Measurements from ENCODE around the gene MPHOSPH10.
A peak's percentile ranks its signal among the peaks of the same experiment; 100 is the strongest.

DNA sequence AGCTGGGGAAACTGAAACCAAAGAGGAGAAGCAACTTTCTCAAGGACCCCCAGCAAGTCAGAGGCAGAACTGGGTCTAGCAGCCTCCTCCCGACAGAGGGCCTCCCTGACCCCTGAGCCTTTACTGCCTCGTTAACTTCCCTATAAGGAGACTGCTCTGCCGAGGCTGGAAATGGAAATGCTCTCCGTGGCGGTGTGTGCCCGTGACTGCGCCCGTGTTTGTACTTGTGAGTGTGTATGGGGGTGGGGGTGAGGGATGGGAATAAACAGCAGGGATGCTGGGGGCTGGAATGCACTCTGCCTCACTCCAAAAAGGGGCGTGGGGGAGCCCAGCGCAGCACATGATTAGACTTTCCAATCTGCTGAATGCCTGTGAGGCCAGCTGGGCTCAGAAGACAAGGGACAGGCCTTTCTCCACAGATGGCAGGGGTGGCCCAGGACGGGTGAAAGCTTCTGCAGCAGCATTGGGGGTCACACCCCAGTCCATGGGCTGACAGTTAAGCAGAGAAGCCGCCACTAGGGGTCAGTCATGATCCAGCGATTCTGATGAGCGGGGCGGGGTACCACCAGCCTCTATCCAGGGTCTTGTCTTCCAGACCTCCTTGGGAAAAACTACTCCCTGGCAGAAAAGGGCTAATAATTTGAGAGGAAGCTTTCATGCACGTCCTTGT lies 26.8 kb downstream of the MPHOSPH10 start:
- TF ChIP-seq POLR2A (IDR thresholded peaks at IDR 0.05) (no peak), EP300 (IDR thresholded peaks at IDR 0.05) (no peak)
- TF ChIP-seq, protein P1, sequence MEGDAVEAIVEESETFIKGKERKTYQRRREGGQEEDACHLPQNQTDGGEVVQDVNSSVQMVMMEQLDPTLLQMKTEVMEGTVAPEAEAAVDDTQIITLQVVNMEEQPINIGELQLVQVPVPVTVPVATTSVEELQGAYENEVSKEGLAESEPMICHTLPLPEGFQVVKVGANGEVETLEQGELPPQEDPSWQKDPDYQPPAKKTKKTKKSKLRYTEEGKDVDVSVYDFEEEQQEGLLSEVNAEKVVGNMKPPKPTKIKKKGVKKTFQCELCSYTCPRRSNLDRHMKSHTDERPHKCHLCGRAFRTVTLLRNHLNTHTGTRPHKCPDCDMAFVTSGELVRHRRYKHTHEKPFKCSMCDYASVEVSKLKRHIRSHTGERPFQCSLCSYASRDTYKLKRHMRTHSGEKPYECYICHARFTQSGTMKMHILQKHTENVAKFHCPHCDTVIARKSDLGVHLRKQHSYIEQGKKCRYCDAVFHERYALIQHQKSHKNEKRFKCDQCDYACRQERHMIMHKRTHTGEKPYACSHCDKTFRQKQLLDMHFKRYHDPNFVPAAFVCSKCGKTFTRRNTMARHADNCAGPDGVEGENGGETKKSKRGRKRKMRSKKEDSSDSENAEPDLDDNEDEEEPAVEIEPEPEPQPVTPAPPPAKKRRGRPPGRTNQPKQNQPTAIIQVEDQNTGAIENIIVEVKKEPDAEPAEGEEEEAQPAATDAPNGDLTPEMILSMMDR (IDR thresholded peaks at IDR 0.05), result peak in 5 of 7 experiments; percentile 41 to 64 (median 49)
